Activated naive CD4-positive, alpha-beta T cell treated with anti-CD3 and anti-CD28 coated beads, Interleukin-2, amount 10 ng/mL, durations not matched to agents 7 days and 5 days (primary cell): ENCODE data around the gene GTF2IRD1.
"Not testable (repeated sequence)": the region's sequence is repeated elsewhere in the genome, so short reads cannot be mapped to it uniquely, and the experiment has no call there.

ENCODE experiments used
- CTCF ChIA-PET: fragments of 350-600 bp; sonication (Branson Sonifier 250); formaldehyde crosslinking; loops from one replicate; lab custom pipeline; 2021; ENCODE audit warnings: antibody characterized with exemption; lab: Charles Lee
- DNase-seq: peaks from one replicate; pipeline ENCODE4 v3.0.0-alpha.2; 2020
- H3K27ac Mint-ChIP-seq: one replicate; pipeline ENCODE4 v1.8.0; 2021; ENCODE audit warnings: mild to moderate bottlenecking, moderate library complexity, mixed read lengths
- H3K27me3 Mint-ChIP-seq: one replicate; pipeline ENCODE4 v1.8.0; 2021; ENCODE audit warnings: mild to moderate bottlenecking, mixed read lengths
- H3K36me3 Mint-ChIP-seq: one replicate; pipeline ENCODE4 v1.8.0; 2021; ENCODE audit warnings: mixed read lengths
- H3K4me1 Mint-ChIP-seq: one replicate; pipeline ENCODE4 v1.8.0; 2021; ENCODE audit warnings: mixed read lengths
- H3K4me3 Mint-ChIP-seq: one replicate; pipeline ENCODE4 v1.8.0; 2021; ENCODE audit warnings: mild to moderate bottlenecking, moderate library complexity, mixed read lengths
- H3K9me3 Mint-ChIP-seq: one replicate; pipeline ENCODE4 v1.8.0; 2021; ENCODE audit warnings: mixed read lengths

Gene GTF2IRD1

GRCh38 chr7:74542558-74543117, 88.9 kb downstream of the GTF2IRD1 start:
- Mint-ChIP-seq H3K4me1 (no peaks in the 10 kb centered on the region), H3K36me3 (no peaks in the 10 kb centered on the region), H3K27me3 (no peaks in the 10 kb centered on the region), H3K9me3 (peaks cover 3% of the 10 kb centered on the region), H3K27ac (no peak overlapping the region), H3K4me3 (no peak overlapping the region)
- CTCF ChIA-PET, result no interaction called here
- no peak for DNase-seq

GRCh38 chr7:74544706-74545469, 91.2 kb downstream of the GTF2IRD1 start:
- Mint-ChIP-seq H3K27me3 (no peaks in the 10 kb centered on the region), H3K27ac (no peak overlapping the region)
- CTCF ChIA-PET, result no interaction called here

GRCh38 chr7:74545921-74546320, 92.2 kb downstream of the GTF2IRD1 start:
- Mint-ChIP-seq H3K4me3 (no peak overlapping the region), H3K4me1 (no peaks in the 10 kb centered on the region), H3K9me3 (peaks cover 3% of the 10 kb centered on the region), H3K36me3 (no peaks in the 10 kb centered on the region), H3K27me3 (no peaks in the 10 kb centered on the region), H3K27ac (no peak overlapping the region)
- CTCF ChIA-PET, result no interaction called here
- DNase-seq, result no peak

More at GRCh38 chr7:74544706-74545469, 91.2 kb downstream of the GTF2IRD1 start:
- Mint-ChIP-seq H3K36me3 (no peaks in the 10 kb centered on the region), H3K4me3 (no peak overlapping the region), H3K9me3 (peaks cover 3% of the 10 kb centered on the region), H3K4me1 (no peaks in the 10 kb centered on the region)
- peak; percentile 44 for DNase-seq

GRCh38 chr7:74553596-74554012, 99.9 kb downstream of the GTF2IRD1 start:
- not testable (repeated sequence) for H3K27me3 Mint-ChIP-seq, DNase-seq, H3K27ac Mint-ChIP-seq, H3K4me1 Mint-ChIP-seq, H3K4me3 Mint-ChIP-seq, H3K9me3 Mint-ChIP-seq, H3K36me3 Mint-ChIP-seq
- CTCF ChIA-PET, result interaction anchor here (2.1 kb wide), 1 partner anchor 13 kb away, joined by 7 read pairs; no protein-coding TSS in a partner anchor

GRCh38 chr7:74554178-74554577, 100.5 kb downstream of the GTF2IRD1 start:
- no peak overlapping the region for H3K4me3 Mint-ChIP-seq
- H3K4me1 Mint-ChIP-seq, result no peaks in the 10 kb centered on the region
- CTCF ChIA-PET, result interaction anchor here (2.1 kb wide), 1 partner anchor 12 kb away, joined by 7 read pairs; no protein-coding TSS in a partner anchor
- no peaks in the 10 kb centered on the region for H3K36me3 Mint-ChIP-seq
- no peak for DNase-seq
- peaks cover 5% of the 10 kb centered on the region for H3K27me3 Mint-ChIP-seq
- H3K27ac Mint-ChIP-seq, result no peak overlapping the region
- no peaks in the 10 kb centered on the region for H3K9me3 Mint-ChIP-seq

DNA sequence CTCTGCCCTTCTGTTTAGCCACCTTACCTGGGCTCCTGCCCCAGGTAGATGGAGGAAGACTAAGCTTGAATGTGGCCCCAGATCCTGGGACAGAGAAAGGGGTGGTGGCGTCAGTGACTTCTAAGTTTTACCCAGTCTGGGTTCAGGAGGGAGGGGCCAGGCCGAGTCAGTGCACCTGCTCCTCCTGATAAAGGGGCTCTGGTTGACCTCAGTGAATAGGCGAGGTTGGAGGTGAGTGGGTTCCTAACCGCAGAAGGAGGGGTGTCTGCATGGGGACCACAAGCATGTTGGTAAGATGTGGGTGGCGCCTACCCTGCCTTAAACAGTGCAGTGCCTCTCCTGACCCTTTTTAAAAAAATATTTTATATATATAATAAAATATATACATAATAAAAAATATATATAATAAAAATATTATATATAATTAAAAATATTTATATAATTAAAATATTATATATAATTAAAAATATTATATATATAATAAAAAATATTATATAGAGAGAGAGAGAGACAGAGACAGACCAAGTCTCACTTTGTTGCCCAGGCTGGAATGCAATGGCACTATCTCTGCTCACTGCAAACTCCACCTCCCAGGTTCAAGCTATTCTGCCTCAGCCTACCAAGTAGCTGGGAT, 106.5 kb downstream of the GTF2IRD1 start:
- no peaks in the 10 kb centered on the region for H3K27me3 Mint-ChIP-seq
- H3K4me3 Mint-ChIP-seq, result no peak overlapping the region
- CTCF ChIA-PET, result no interaction called here
- no peaks in the 10 kb centered on the region for H3K9me3 Mint-ChIP-seq
- no peak for DNase-seq
- no peak overlapping the region for H3K27ac Mint-ChIP-seq
- H3K36me3 Mint-ChIP-seq, result no peaks in the 10 kb centered on the region
- no peaks in the 10 kb centered on the region for H3K4me1 Mint-ChIP-seq

- CTCF ChIA-PET, result no interaction called here
- no peak overlapping the region for H3K27ac Mint-ChIP-seq
- peaks cover 3% of the 10 kb centered on the region for H3K27me3 Mint-ChIP-seq
- no peak overlapping the region for H3K4me3 Mint-ChIP-seq
- no peaks in the 10 kb centered on the region for H3K9me3 Mint-ChIP-seq
- H3K4me1 Mint-ChIP-seq, result no peaks in the 10 kb centered on the region
- no peak for DNase-seq
- no peaks in the 10 kb centered on the region for H3K36me3 Mint-ChIP-seq
Observed at GRCh38 chr7:74561898-74562613, 108.3 kb downstream of the GTF2IRD1 start.

DNA sequence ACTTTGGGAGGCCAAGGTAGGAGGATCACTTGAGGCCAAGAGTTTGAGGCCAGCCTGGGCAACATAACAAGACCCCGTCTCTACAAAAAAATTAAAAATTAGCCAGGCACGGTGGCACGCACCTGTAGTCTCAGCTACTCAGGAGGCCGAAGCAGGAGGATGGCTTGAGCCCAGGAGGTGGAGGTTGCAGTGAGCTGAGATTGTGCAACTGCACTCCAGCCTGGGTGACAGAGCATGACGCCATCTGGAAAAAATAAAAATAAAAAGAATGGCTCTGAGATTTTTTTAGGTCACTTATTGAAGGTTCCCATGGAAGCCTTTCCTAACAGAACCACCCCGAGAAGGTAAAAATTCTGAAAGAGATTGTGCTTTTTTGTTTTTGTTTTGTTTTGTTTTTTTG, 109.9 kb downstream of the GTF2IRD1 start:
- peaks cover 16% of the 10 kb centered on the region for H3K27me3 Mint-ChIP-seq
- DNase-seq, H3K4me1 Mint-ChIP-seq, H3K9me3 Mint-ChIP-seq, H3K27ac Mint-ChIP-seq, H3K4me3 Mint-ChIP-seq, CTCF ChIA-PET, H3K36me3 Mint-ChIP-seq: not testable (repeated sequence)

GRCh38 chr7:74567318-74567668, 113.6 kb downstream of the GTF2IRD1 start:
- CTCF ChIA-PET, result interaction anchor here (0.9 to 5.7 kb wide), 9 partner anchors 13 to 166 kb away, joined by 3 to 44 read pairs (median 7); no protein-coding TSS in a partner anchor
- H3K27ac Mint-ChIP-seq, result no peak overlapping the region
- no peak overlapping the region for H3K4me3 Mint-ChIP-seq
- H3K36me3 Mint-ChIP-seq, result no peaks in the 10 kb centered on the region
- H3K27me3 Mint-ChIP-seq, result peaks cover 28% of the 10 kb centered on the region
- no peaks in the 10 kb centered on the region for H3K9me3 Mint-ChIP-seq
- peaks cover 14% of the 10 kb centered on the region for H3K4me1 Mint-ChIP-seq
- DNase-seq, result no peak

DNA sequence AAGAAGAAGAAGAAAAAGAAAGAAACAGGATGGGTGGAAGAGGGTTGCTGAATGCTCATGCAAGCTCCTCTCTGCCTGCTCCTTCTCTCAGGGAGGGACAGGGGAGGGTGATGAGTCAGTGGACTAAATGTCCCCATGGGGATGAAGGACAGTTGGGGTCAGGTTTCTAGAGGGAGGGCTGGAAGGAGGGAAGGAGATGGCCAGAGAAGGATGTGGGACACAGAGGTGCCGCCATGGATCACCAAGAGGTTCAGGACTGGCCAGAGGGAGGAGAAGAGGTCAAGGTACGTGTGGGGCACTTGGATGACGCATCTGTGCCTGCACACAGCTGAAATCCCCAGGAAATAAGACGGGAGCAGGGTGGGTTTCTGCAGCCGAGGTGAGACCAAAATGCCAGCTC, 115.0 kb downstream of the GTF2IRD1 start:
- Mint-ChIP-seq H3K4me1 (peaks cover 14% of the 10 kb centered on the region), H3K4me3 (no peak overlapping the region), H3K9me3 (no peaks in the 10 kb centered on the region), H3K36me3 (no peaks in the 10 kb centered on the region), H3K27ac (no peak overlapping the region), H3K27me3 (peaks cover 28% of the 10 kb centered on the region)
- CTCF ChIA-PET, result interaction anchor here (5.7 kb wide), 1 partner anchor 152 kb away, joined by 44 read pairs; no protein-coding TSS in a partner anchor
- no peak for DNase-seq

- Mint-ChIP-seq H3K27me3 (peaks cover 28% of the 10 kb centered on the region), H3K27ac (peak overlapping the region; percentile 56), H3K4me1 (peaks cover 14% of the 10 kb centered on the region), H3K9me3 (no peaks in the 10 kb centered on the region), H3K36me3 (no peaks in the 10 kb centered on the region), H3K4me3 (no peak overlapping the region)
- DNase-seq, result peak; percentile 32
- CTCF ChIA-PET, result interaction anchor here (5.7 kb wide), 1 partner anchor 153 kb away, joined by 44 read pairs; no protein-coding TSS in a partner anchor
Observed at GRCh38 chr7:74569501-74570075, 115.9 kb downstream of the GTF2IRD1 start.

- no peak overlapping the region for H3K4me3 Mint-ChIP-seq
- CTCF ChIA-PET, result interaction anchor here (0.5 kb wide), 1 partner anchor 31 kb away, joined by 4 read pairs; no protein-coding TSS in a partner anchor
Observed at GRCh38 chr7:74570533-74571156, 116.9 kb downstream of the GTF2IRD1 start.

DNA sequence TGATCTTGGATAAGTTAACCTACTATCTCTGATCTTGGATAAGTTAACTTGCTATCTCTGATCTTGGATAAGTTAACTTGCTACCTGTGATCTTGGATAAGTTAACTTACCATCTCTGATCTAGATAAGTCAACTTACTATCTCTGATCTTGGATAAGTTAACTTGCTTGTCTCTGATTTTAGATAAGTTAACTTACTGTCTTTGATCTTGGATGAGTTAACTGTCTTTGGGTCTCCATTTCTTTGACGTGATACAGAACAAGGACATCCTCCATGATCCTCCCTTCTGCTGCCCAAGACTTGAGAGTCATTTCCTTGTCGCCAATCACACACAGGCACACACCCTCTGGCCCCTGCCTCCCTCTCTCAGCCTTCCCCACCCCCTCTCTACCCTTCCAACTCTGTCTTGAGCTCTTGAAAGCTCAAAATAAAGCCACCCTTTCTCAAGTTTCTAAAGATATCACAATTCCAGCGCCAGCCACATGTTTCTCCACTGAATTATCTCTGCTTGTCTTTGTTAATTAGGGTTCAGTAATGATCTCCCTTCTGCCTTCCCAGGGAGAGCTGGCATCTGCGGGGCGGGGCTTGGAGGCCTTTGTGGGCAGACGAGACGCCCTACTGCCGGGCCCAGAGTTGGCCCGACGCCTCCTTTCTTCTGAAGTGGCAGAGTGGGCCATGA, 118.7 kb downstream of the GTF2IRD1 start:
- no peak for DNase-seq
- no peak overlapping the region for H3K4me3 Mint-ChIP-seq
- CTCF ChIA-PET, result no interaction called here
- no peaks in the 10 kb centered on the region for H3K9me3 Mint-ChIP-seq
- H3K36me3 Mint-ChIP-seq, result no peaks in the 10 kb centered on the region
- H3K4me1 Mint-ChIP-seq, result peaks cover 14% of the 10 kb centered on the region
- peaks cover 22% of the 10 kb centered on the region for H3K27me3 Mint-ChIP-seq
- no peak overlapping the region for H3K27ac Mint-ChIP-seq

More at GRCh38 chr7:74570533-74571156, 116.9 kb downstream of the GTF2IRD1 start:
- DNase-seq, result no peak
- no peaks in the 10 kb centered on the region for H3K9me3 Mint-ChIP-seq
- H3K27ac Mint-ChIP-seq, result no peak overlapping the region
- H3K4me1 Mint-ChIP-seq, result peaks cover 14% of the 10 kb centered on the region
- peaks cover 28% of the 10 kb centered on the region for H3K27me3 Mint-ChIP-seq
- H3K36me3 Mint-ChIP-seq, result no peaks in the 10 kb centered on the region
